COLO668 (cell line): ENCODE results near the gene PC.

Source experiments
- DNase-seq: peaks from one replicate; lab custom pipeline; 2025; ENCODE audit not compliant: unreplicated experiment; lab: John Stamatoyannopoulos, UW

The PC gene

GRCh38 chr11:66857234-66857926 lies 100.8 kb downstream of the PC start:
- no peak for DNase-seq

- DNase-seq, result peak; percentile 77
Observed at GRCh38 chr11:66856496-66857233, 101.5 kb downstream of the PC start, which contains the start of gene LRFN4. LRFN4 (plus strand) TSS chr11:66857064; CDS start chr11:66857745, 681 bp downstream.

GRCh38 chr11:66855574-66856495 lies 102.3 kb downstream of the PC start:
- peak; percentile 98 for DNase-seq

GRCh38 chr11:66854729-66855211 lies 103.4 kb downstream of the PC start:
- no peak for DNase-seq

- no peak for DNase-seq
Observed at GRCh38 chr11:66854231-66854661, 103.9 kb downstream of the PC start.

- DNase-seq, result no peak
Observed at GRCh38 chr11:66853242-66854229, 104.6 kb downstream of the PC start.

- DNase-seq, result no peak
Observed at GRCh38 chr11:66852466-66853241, 105.5 kb downstream of the PC start.

DNA sequence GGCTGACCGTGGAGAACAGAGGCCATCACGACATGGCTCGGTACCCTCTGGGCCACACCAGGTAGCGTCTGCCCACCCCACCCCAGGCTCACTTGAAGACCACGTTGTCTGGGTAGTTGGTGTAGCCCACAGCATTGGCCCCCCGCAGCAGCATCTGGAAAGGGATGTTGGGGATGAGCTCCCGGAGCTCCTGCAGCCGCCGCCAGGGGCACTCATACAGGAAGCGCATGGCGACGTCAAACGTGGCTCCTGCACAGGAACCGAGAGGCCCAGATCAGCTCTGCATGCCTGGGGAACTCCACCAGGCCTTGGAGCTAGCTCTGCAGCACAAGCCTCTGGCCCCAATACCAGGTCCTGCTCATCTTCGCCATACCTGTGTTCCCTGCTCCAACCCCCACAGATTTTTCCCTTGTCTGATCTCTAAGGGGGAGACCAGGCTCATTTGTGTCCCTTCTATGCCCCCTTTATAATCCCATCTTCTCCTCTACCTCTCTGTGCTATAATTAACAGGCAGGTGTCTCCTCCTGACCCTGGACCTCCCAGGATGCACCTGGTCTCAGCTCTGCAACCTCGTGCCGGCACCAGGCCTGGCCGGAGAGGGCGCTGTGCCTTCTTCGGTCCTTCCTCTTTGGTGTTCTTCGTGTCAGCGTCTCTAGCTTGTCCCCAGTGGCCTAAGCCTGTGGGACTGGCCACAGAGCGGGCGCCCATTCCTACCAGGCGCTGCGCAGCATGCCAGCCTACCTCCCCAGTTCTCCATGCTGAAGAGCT lies 106.3 kb downstream of the PC start:
- peak; percentile 58 for DNase-seq

GRCh38 chr11:66851239-66851596 lies 107.0 kb downstream of the PC start:
- DNase-seq, result no peak

GRCh38 chr11:66850588-66851238 lies 107.5 kb downstream of the PC start:
- DNase-seq, result no peak

GRCh38 chr11:66850235-66850587 lies 108.0 kb downstream of the PC start:
- no peak for DNase-seq

DNA sequence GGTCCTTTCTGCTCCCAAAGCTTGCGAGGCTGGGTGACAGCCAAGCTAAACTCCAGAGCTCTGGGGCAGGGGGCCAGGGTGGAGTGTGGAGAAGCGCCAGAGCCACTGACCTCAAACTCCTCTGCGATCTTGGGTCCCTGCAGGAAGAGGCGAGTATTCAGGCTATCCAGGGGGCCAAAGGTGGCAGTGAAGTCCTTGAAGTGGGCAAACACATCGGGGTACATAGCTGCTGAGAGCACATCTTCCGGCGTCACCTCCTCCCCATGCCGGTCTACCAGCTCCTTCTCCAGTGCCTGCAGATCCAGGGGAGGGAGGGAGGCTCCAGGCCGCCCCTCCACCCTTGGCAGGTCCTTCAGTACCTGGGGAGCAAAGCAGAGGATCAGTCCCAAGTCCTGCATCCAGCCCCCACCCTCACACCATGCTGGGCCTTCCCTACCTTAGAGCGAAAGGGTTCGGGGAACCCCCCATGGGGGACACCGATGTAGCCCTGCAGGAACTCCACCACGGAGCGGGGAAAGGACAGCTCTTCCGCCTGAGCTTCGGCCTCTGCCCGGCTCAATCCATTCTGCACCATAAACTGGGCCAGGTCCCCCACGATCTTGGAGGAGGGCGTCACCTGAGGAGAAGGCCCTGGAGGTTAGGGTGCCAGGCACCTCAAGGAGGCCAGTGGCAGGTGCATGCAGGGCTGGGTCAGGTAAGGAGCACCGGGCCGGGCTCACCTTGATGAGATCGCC lies 108.5 kb downstream of the PC start:
- no peak for DNase-seq

GRCh38 chr11:66848671-66849500 lies 109.3 kb downstream of the PC start:
- DNase-seq, result no peak

- no peak for DNase-seq
Observed at GRCh38 chr11:66847461-66848232, 110.5 kb downstream of the PC start.

- DNase-seq, result no peak
Observed at GRCh38 chr11:66846671-66847091, 111.5 kb downstream of the PC start.

DNA sequence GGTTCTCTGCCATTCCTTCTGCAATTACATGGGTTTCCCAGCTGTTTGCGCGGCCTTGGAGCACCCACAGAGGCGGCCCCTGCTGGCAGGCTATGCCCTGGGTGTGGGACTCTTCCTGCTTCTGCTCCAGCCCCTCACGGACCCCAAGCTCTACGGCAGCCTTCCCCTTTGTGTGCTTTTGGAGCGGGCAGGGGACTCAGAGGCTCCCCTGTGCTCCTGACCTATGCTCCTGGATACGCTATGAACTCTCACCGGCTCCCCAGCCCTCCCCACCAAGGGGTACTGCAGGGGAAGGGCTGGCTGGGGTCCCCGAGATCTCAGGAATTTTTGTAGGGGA lies 112.3 kb downstream of the PC start:
- DNase-seq, result no peak
